Measurements from ENCODE around the gene CENPC.
"Not testable (repeated sequence)": the region's sequence is repeated elsewhere in the genome, so short reads cannot be mapped to it uniquely, and the experiment has no call there.

The CENPC gene

DNA sequence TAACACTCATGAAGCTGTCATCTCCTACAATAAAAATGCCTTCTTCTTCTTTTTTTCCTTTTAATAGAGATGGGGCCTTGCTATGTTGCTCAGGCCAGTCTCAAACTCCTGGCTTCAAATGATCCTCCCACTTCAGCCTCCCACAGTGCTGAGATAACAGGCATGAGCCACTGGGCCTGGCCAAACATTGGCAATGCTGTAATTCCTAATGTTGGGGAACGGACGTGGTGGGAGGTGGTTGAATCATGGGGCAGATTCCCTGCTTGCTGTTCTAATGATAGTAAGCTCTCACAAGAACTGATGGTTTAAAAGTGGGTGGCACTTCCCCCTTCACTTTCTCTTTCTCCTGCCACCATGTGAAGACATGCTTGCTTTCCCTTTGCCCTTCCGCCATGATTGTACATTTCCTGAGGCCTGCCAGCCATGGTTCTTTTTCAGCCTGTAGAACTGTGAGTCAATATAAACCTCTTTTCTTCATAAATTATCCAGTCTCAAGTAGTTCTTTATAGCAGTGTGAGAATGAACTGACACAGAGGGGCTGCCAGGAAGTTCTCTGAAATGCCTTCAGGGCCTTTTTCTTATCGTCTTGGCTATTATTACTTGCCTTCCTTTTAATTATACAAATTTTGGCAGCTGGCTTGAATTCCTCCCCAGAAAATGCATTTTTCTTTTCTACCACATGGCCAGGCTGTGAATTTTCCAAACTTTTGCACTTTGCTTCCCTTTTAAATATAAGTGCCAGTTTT, 93.0 kb downstream of the CENPC start:
- ChIA-PET CTCF (no interaction called here), POLR2A (no interaction called here)
- TF ChIP-seq FOXM1 (IDR thresholded peaks at IDR 0.05; ENCODE audit: borderline replicate concordance) (no peak), TARDBP (IDR thresholded peaks at IDR 0.05) (no peak)
- DNase-seq (ENCODE audit: extremely low spot score): no peak

DNA sequence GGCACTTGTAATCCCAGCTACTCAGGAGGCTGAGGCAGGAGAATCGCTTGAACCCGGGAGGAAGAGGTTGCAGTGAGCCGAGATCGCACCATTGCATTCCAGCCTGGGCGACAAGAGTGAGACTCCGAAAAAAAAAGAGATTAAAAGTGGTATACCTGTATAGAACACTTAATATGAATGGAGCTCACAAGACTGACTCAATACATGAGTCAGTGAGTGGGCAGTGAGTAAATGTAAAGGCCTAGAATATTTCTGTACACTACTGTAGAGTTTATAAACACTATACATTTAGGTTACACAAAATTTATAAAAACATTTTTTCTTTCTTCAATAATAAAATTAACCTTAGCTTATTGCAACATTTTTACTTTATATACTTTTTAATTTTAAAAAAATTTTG, 93.8 kb downstream of the CENPC start:
- no peak for DNase-seq (ENCODE audit: extremely low spot score)
- POLR2A ChIA-PET: no interaction called here
- CTCF ChIA-PET: no interaction called here
- no peak for TF ChIP-seq CTBP1 (IDR thresholded peaks at IDR 0.05; ENCODE audit: borderline replicate concordance)
- TF ChIP-seq PKNOX1 (IDR thresholded peaks at IDR 0.05): no peak
- no peak for TF ChIP-seq L3MBTL2 (conservative IDR thresholded peaks at IDR 0.05)
- no peak for TF ChIP-seq SUZ12 (IDR thresholded peaks at IDR 0.05)
- no peak for TF ChIP-seq BHLHE40 (IDR thresholded peaks at IDR 0.05; ENCODE audit: borderline replicate concordance)
- TF ChIP-seq FOXK2 (IDR thresholded peaks at IDR 0.05): no peak
- TF ChIP-seq SP1 (IDR thresholded peaks at IDR 0.05): no peak
- no peak for TF ChIP-seq HDGF (IDR thresholded peaks at IDR 0.05; ENCODE audit: borderline replicate concordance)
- no peak for TF ChIP-seq FOXA1 (IDR thresholded peaks at IDR 0.05)
- no peak for TF ChIP-seq ZNF384 (IDR thresholded peaks at IDR 0.05)
- no peak for TF ChIP-seq NFRKB (IDR thresholded peaks at IDR 0.05)
- no peak for TF ChIP-seq FOXM1 (IDR thresholded peaks at IDR 0.05; ENCODE audit: borderline replicate concordance)
- no peak for TF ChIP-seq LEF1 (IDR thresholded peaks at IDR 0.05; ENCODE audit: borderline replicate concordance)
- no peak for TF ChIP-seq ARNT (IDR thresholded peaks at IDR 0.05)
- TF ChIP-seq TARDBP (IDR thresholded peaks at IDR 0.05): no peak
- TF ChIP-seq ELF4 (IDR thresholded peaks at IDR 0.05): no peak

GRCh38 chr4:67448621-67449020, 96.7 kb downstream of the CENPC start:
- no peak for DNase-seq (ENCODE audit: extremely low spot score)
- ChIA-PET CTCF (no interaction called here), POLR2A (no interaction called here)
- no peak for TF ChIP-seq ARNT (IDR thresholded peaks at IDR 0.05)
- no peak for TF ChIP-seq ELF4 (IDR thresholded peaks at IDR 0.05)
- no peak for TF ChIP-seq ZNF384 (IDR thresholded peaks at IDR 0.05)
- TF ChIP-seq NFRKB (IDR thresholded peaks at IDR 0.05): no peak
- TF ChIP-seq L3MBTL2 (conservative IDR thresholded peaks at IDR 0.05): no peak

DNA sequence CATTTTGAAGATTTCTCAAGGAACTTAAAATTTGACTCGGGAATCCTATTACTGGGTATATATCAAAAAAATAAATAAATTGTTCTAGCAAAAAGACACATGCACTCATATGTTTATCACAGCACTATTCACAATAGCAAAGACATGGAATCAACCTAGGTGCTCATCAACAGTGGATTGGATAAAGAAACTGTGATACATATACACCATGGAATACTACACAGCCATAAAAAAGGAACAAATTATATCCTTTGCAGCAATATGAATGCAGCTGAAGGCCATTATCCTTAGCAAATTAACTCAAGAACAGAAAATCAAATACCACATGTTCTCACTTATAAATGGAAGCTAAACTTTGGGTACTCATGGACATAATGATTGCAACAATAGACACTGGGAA, 97.4 kb downstream of the CENPC start:
- TF ChIP-seq ZNF384 (IDR thresholded peaks at IDR 0.05): no peak
- no peak for TF ChIP-seq SUZ12 (IDR thresholded peaks at IDR 0.05)
- no peak for TF ChIP-seq CTBP1 (IDR thresholded peaks at IDR 0.05; ENCODE audit: borderline replicate concordance)
- no peak for TF ChIP-seq FOXK2 (IDR thresholded peaks at IDR 0.05)
- no peak for DNase-seq (ENCODE audit: extremely low spot score)
- POLR2A ChIA-PET: no interaction called here
- CTCF ChIA-PET: no interaction called here

DNA sequence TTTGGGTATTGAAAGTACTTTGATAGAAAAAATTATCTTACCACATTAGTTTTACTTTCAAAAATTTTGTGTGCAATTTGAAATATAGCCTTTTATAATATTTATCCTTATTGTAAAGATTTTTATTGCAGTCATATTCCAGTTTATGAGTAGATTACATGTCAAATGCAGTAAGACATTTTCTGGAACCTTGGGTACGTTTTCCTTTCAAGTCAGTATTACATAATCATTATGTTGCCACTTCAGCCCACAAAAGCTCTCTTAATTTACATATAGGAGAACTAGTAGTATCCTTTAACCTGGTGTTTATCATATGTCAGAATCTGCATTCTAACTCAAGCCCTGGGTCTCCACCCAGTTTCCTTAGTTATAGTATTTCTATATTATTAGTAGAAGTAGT, 98.5 kb downstream of the CENPC start:
- DNase-seq (ENCODE audit: extremely low spot score): no peak
- ChIA-PET CTCF (no interaction called here), POLR2A (no interaction called here)
- TF ChIP-seq FOXM1 (IDR thresholded peaks at IDR 0.05; ENCODE audit: borderline replicate concordance) (no peak), NFRKB (IDR thresholded peaks at IDR 0.05) (no peak)

DNA sequence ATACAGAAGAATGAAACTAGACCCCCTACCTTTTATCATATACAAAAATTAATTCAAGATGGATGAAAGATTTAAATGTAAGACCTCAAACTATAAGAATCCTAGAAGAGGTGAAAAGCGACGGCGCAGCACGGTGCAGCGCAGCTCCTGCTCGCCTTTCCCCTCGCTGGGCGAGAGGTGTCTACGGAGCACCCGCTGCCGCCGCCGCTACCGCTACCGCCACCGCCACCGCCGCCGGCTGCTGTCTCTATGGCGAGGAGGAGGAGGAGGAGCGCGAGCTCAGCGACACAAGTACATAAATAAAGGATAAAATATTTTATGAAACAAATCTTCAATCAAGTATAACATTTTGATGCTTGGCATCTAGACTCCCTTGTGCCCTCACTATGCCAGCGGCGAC, 99.4 kb downstream of the CENPC start:
- POLR2A ChIA-PET, CTCF ChIA-PET: not testable (repeated sequence)

GRCh38 chr4:67438975-67439374, 106.3 kb downstream of the CENPC start:
- TF ChIP-seq FOXM1 (IDR thresholded peaks at IDR 0.05; ENCODE audit: borderline replicate concordance) (no peak), ELF4 (IDR thresholded peaks at IDR 0.05) (no peak), ZNF384 (IDR thresholded peaks at IDR 0.05) (no peak), LEF1 (IDR thresholded peaks at IDR 0.05; ENCODE audit: borderline replicate concordance) (no peak), ARNT (IDR thresholded peaks at IDR 0.05) (no peak), SUZ12 (IDR thresholded peaks at IDR 0.05) (no peak), NFRKB (IDR thresholded peaks at IDR 0.05) (no peak), SP1 (IDR thresholded peaks at IDR 0.05) (no peak), TARDBP (IDR thresholded peaks at IDR 0.05) (no peak), L3MBTL2 (conservative IDR thresholded peaks at IDR 0.05) (no peak), FOXA1 (IDR thresholded peaks at IDR 0.05) (no peak), HDGF (IDR thresholded peaks at IDR 0.05; ENCODE audit: borderline replicate concordance) (no peak), CTBP1 (IDR thresholded peaks at IDR 0.05; ENCODE audit: borderline replicate concordance) (no peak)
- DNase-seq (ENCODE audit: extremely low spot score): no peak
- CTCF ChIA-PET: no interaction called here
- POLR2A ChIA-PET: no interaction called here

More for the DNA sequence above, 99.4 kb downstream of the CENPC start:
- DNase-seq (ENCODE audit: extremely low spot score): not testable (repeated sequence)

- TF ChIP-seq FOXA1 (IDR thresholded peaks at IDR 0.05) (no peak), PKNOX1 (IDR thresholded peaks at IDR 0.05) (no peak), ZNF384 (IDR thresholded peaks at IDR 0.05) (no peak), HDGF (IDR thresholded peaks at IDR 0.05; ENCODE audit: borderline replicate concordance) (no peak), FOXM1 (IDR thresholded peaks at IDR 0.05; ENCODE audit: borderline replicate concordance) (no peak), L3MBTL2 (conservative IDR thresholded peaks at IDR 0.05) (no peak), FOXK2 (IDR thresholded peaks at IDR 0.05) (no peak), NFRKB (IDR thresholded peaks at IDR 0.05) (no peak), CTBP1 (IDR thresholded peaks at IDR 0.05; ENCODE audit: borderline replicate concordance) (no peak), SUZ12 (IDR thresholded peaks at IDR 0.05) (no peak), ARNT (IDR thresholded peaks at IDR 0.05) (no peak), SP1 (IDR thresholded peaks at IDR 0.05) (no peak), LEF1 (IDR thresholded peaks at IDR 0.05; ENCODE audit: borderline replicate concordance) (no peak), ELF4 (IDR thresholded peaks at IDR 0.05) (no peak), TARDBP (IDR thresholded peaks at IDR 0.05) (no peak), BHLHE40 (IDR thresholded peaks at IDR 0.05; ENCODE audit: borderline replicate concordance) (no peak)
- no peak for DNase-seq (ENCODE audit: extremely low spot score)
- POLR2A ChIA-PET: no interaction called here
- CTCF ChIA-PET: no interaction called here
Measured at GRCh38 chr4:67437974-67438713, 107.2 kb downstream of the CENPC start.

Measured in HEK293T (cell line).